Measurements from ENCODE around the gene SUMO4. TPM values are rescaled to one million over a fixed set of nuclear protein-coding genes. Genes with fewer than 3 reads are reported as not detected.

The SUMO4 gene
- total RNA-seq, 1 donor from 2014 or later, result 2.4 TPM

DNA sequence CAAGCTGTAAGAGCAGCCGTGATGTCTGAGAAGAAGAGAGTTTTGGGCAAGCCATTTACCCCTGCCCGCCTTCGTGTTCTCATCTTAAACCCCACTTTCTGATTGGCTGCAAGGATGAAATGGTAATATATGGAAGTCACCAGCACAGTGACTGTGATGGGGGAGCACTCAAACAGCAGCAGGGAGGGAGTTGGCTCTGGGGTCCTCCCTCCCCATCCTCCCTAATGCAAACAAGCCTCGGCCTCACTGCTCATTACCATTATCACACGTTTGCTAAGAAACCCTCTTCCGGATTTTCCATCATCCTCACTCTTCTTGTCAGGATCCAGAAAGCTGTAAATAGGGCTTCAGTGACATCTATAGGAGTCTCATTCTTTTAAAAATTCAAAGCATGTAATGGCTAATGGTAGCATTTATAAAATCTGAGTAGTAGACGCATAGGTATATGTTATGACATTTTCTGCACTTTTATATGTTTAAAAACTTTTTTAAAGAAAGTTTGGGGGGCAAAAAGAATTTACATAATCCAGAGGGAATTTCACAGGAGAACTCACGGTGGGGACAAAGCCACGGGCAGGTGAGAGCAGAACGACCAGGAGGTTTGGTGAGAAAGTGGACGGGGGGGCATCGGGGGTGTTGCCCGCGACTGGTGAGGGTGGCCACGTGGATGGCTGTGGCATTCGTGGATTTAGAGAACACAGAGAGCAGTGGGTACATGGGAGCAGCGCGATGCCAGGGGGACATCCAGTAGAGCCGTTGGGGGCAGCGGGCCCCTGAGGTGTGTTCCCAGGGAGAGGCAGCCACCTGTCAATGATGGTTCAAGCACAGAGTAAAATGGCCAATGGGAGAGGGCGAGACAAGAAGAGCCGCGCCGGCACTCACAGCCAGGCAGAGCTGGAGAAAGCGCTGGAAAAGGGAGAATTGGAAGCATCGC is 29.6 kb downstream of the SUMO4 start:
- H3K4me3 Mint-ChIP-seq, result no peak overlapping the region
- TF ChIP-seq, protein P1, sequence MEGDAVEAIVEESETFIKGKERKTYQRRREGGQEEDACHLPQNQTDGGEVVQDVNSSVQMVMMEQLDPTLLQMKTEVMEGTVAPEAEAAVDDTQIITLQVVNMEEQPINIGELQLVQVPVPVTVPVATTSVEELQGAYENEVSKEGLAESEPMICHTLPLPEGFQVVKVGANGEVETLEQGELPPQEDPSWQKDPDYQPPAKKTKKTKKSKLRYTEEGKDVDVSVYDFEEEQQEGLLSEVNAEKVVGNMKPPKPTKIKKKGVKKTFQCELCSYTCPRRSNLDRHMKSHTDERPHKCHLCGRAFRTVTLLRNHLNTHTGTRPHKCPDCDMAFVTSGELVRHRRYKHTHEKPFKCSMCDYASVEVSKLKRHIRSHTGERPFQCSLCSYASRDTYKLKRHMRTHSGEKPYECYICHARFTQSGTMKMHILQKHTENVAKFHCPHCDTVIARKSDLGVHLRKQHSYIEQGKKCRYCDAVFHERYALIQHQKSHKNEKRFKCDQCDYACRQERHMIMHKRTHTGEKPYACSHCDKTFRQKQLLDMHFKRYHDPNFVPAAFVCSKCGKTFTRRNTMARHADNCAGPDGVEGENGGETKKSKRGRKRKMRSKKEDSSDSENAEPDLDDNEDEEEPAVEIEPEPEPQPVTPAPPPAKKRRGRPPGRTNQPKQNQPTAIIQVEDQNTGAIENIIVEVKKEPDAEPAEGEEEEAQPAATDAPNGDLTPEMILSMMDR (conservative IDR thresholded peaks at IDR 0.05), result no peak
- H3K36me3 Mint-ChIP-seq (ENCODE audit: low read depth), result no peaks in the 10 kb centered on the region
- no peak overlapping the region for H3K27ac Mint-ChIP-seq (ENCODE audit: unreplicated experiment)
- H3K4me1 Mint-ChIP-seq, result peaks cover 4% of the 10 kb centered on the region
- no peaks in the 10 kb centered on the region for H3K9me3 Mint-ChIP-seq
- H3K27me3 Mint-ChIP-seq (ENCODE audit: low read depth), result no peaks in the 10 kb centered on the region
- DNase-seq (ENCODE audit: low read depth, low spot score), result no peak

DNA sequence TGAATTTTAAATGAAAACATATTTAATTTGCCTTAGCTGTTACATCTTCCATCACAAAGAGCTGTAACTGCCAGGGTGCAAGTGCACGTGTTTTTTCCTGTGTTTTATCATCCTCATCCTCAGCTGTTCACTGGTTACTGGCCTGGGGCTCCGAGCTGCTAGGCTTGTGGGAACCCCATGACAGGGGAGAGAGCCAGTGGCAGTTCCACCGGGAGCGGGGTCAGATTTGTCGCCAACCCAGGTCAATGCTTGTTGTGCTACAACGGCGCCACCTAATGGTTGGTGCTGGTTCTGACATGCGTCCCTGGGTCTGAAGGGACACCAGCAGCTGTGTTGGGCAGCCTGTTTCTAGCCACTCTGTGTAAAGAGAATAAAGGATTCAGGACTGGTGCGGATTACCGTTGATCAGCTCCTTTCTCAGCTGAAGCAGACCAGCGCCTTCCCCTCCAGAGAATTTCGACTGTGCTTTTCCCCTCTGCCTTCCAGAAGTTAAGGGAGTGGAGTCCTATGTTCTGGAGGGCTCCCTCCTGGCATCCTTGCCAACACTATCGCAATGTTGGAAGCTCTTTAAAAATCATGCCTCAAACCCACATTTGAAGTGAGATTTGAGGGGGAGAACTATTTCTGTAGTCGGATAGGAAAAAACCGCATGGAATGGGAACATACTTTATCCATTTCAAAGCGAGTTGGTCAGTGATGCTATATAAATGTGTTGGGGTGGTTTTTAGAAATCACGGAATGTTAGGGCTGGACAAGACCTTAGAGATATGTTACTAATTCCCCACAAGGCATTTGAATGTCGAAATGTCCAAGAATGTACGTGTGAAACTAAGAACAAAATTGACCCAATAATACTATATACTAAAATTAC is 32.1 kb downstream of the SUMO4 start:
- H3K36me3 Mint-ChIP-seq (ENCODE audit: low read depth), result no peaks in the 10 kb centered on the region
- DNase-seq (ENCODE audit: low read depth, low spot score), result peak; percentile 99
- H3K4me1 Mint-ChIP-seq, result peaks cover 4% of the 10 kb centered on the region
- H3K4me3 Mint-ChIP-seq, result no peak overlapping the region
- no peaks in the 10 kb centered on the region for H3K27me3 Mint-ChIP-seq (ENCODE audit: low read depth)
- H3K27ac Mint-ChIP-seq (ENCODE audit: unreplicated experiment), result no peak overlapping the region
- TF ChIP-seq, protein P1 (conservative IDR thresholded peaks at IDR 0.05), result peak; percentile 97
- H3K9me3 Mint-ChIP-seq, result no peaks in the 10 kb centered on the region

DNA sequence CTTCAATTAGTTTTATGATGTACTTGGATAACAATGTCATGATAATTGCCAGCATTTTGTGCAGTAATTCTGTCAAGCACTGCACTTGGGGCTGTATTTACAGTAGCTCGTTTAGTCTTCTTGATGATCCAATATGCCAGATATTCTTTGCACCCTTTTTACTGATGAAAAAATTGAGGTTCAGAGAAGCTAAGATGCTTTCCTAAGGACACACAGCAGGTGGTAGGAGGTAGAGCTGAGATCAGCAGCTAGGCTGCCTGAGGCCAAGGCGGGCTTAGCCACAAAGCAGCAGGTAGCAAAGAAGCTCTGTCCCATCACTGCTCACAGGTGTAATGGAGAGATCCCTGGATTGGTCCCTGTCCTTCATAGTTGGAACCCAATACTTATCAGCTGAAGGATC is 33.3 kb downstream of the SUMO4 start:
- no peak overlapping the region for H3K27ac Mint-ChIP-seq (ENCODE audit: unreplicated experiment)
- H3K4me3 Mint-ChIP-seq, result no peak overlapping the region
- peaks cover 4% of the 10 kb centered on the region for H3K4me1 Mint-ChIP-seq
- TF ChIP-seq, protein P1 (conservative IDR thresholded peaks at IDR 0.05), result no peak
- no peaks in the 10 kb centered on the region for H3K36me3 Mint-ChIP-seq (ENCODE audit: low read depth)
- no peaks in the 10 kb centered on the region for H3K9me3 Mint-ChIP-seq
- no peaks in the 10 kb centered on the region for H3K27me3 Mint-ChIP-seq (ENCODE audit: low read depth)
- DNase-seq (ENCODE audit: low read depth, low spot score), result no peak

DNA sequence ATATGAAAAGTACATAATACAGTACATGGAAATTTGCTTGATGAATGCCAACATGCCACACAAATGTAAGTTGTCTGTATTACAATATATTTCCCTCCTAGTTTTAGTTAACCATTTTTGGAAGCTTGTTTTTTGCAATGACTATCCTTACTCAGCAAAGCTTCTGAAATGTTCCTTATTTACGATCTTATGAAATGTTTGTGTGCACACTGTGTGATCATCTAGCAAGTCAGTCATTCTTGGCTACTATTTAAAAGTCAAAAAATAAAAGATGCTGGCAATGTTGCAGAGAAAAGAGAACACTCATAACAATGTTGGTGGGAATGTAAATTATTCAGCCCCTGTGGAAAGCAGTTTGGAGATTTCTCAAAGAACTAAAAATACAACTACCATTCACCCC is 33.8 kb downstream of the SUMO4 start:
- Mint-ChIP-seq H3K4me3 (no peak overlapping the region), H3K4me1 (peaks cover 4% of the 10 kb centered on the region), H3K27me3 (ENCODE audit: low read depth) (no peaks in the 10 kb centered on the region), H3K27ac (ENCODE audit: unreplicated experiment) (no peak overlapping the region), H3K9me3 (no peaks in the 10 kb centered on the region), H3K36me3 (ENCODE audit: low read depth) (no peaks in the 10 kb centered on the region)
- TF ChIP-seq, protein P1 (conservative IDR thresholded peaks at IDR 0.05), result no peak
- DNase-seq (ENCODE audit: low read depth, low spot score), result no peak

DNA sequence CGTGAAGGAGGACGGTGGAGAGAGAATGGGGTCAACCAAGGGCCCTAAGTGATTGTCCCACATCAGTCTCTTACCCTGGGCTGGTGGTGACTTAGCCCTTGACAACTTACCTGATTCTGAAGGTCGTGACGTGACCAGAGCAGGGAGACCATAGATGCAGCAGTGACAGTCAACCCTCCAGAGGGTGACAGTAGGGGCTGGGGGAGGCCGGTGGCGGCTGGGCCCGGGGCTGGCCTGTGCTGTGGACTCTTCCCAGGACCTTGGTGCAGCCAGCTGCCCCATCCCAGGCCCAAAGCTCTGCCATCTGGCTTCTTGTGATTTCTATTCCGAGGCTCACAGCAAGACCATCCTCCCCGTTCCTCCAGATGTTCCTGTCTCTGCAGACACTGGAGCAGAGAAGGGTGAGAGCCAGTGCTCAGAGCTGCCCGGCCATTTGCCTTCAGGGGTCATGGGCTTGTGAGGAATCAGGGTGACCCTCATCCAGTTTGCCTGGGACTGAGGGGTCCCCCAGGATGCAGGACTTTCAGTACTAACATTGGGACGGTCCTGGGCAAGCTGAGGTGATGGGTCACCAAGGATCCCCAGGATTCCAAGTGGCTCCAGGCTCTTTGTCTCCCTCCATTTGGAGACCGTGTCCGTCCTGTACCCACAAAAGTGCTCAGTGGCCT is 36.0 kb downstream of the SUMO4 start:
- Mint-ChIP-seq H3K27ac (ENCODE audit: unreplicated experiment) (no peak overlapping the region), H3K9me3 (no peaks in the 10 kb centered on the region), H3K27me3 (ENCODE audit: low read depth) (no peaks in the 10 kb centered on the region), H3K4me1 (peaks cover 4% of the 10 kb centered on the region), H3K4me3 (no peak overlapping the region), H3K36me3 (ENCODE audit: low read depth) (no peaks in the 10 kb centered on the region)
- TF ChIP-seq, protein P1 (conservative IDR thresholded peaks at IDR 0.05), result no peak
- no peak for DNase-seq (ENCODE audit: low read depth, low spot score)
